Ovary (tissue), 3 donors: ENCODE results near the gene NPAS3.

ENCODE experiments used
- CTCF ChIP-seq, 3 donors: fragments of 450-650 bp in 2 of 3; fragments of 200-600 bp in 1 of 3; IDR thresholded peaks; one replicate each; pipeline versions ENCODE4 v1.5.1 to v1.8.0; 2016 to 2022; ENCODE audit warnings: antibody characterized with exemption in 3 of 3, mild to moderate bottlenecking in 1 of 3
- EP300 ChIP-seq: sonication (generic); formaldehyde crosslinking; IDR thresholded peaks from one replicate; pipeline ENCODE4 v1.6.1; 2017; ENCODE audit warnings: antibody characterized with exemption
- POLR2A ChIP-seq: fragments of 450-650 bp; IDR thresholded peaks from one replicate; pipeline ENCODE4 v1.6.1; 2017; ENCODE audit warnings: antibody characterized with exemption, mild to moderate bottlenecking, moderate library complexity
- donor health status: DM: no; HTN: no; CAD: no.

- TF ChIP-seq CTCF (IDR thresholded peaks at IDR 0.05) (no peak), POLR2A (no peak), EP300 (no peak)
Observed at GRCh38 chr14:33516898-33517436, 578.3 kb downstream of the NPAS3 start.
